CD4-positive, alpha-beta T cell (primary cell): ENCODE data around the gene KCND3. TPM values are rescaled to one million over a fixed set of nuclear protein-coding genes. Genes with fewer than 3 reads are reported as not detected.
A peak's percentile ranks its signal among the peaks of the same experiment; 100 is the strongest.

Source experiments
- ATAC-seq: fragments of 200-7000 bp; cut with Tn5 transposase; one replicate; pipeline ENCODE4 v1.10.0; 2022; ENCODE audit warnings: mild to moderate bottlenecking; ENCODE audit not compliant: poor library complexity
- CTCF ChIA-PET: fragments of 350-600 bp; sonication (Branson Sonifier 250); formaldehyde crosslinking; loops from one replicate; lab custom pipeline; 2021; ENCODE audit warnings: antibody characterized with exemption, inconsistent platforms; lab: Charles Lee
- POLR2A ChIA-PET: fragments of 350-600 bp; sonication (Branson Sonifier 250); formaldehyde crosslinking; loops from one replicate; lab custom pipeline; 2021; ENCODE audit warnings: antibody characterized with exemption, inconsistent platforms; lab: Charles Lee
- DNase-seq, 14 experiments: peaks; one replicate each; pipeline ENCODE4 v3.0.0-alpha.2; 2013 to 2020; ENCODE audit warnings: mixed read lengths in 2 of 14
- H3K27ac ChIP-seq, 2 donors: one replicate each; pipeline versions ENCODE4 v1.5.1 to v1.7.0; 2013; ENCODE audit warnings: low read length in 2 of 2, low read depth in 1 of 2, mild to moderate bottlenecking in 1 of 2
- H3K27me3 ChIP-seq, 2 experiments: 1 replicate in 1 of 2; 2 replicates in 1 of 2; pipeline versions ENCODE4 v1.6.1 to v1.7.0; 2013; ENCODE audit warnings: low read length in 2 of 2, control low read depth in 1 of 2, mild to moderate bottlenecking in 1 of 2, moderate library complexity in 1 of 2; ENCODE audit not compliant: insufficient read depth in 2 of 2, control insufficient read depth in 1 of 2
- H3K36me3 ChIP-seq: one replicate; pipeline ENCODE4 v1.6.1; 2013; ENCODE audit warnings: low read length, control low read depth; ENCODE audit not compliant: insufficient read depth
- H3K4me1 ChIP-seq: one replicate; pipeline ENCODE4 v1.6.1; 2013; ENCODE audit warnings: low read length, control low read depth; ENCODE audit not compliant: insufficient read depth
- H3K4me3 ChIP-seq: one replicate; pipeline ENCODE4 v1.5.1; 2013; ENCODE audit warnings: mild to moderate bottlenecking, low read length, moderate library complexity
- H3K9me3 ChIP-seq, 2 experiments: 1 replicate in 1 of 2; 2 replicates in 1 of 2; pipeline versions ENCODE4 v1.6.1 to v1.7.0; 2013; ENCODE audit warnings: low read length in 2 of 2, mild to moderate bottlenecking in 2 of 2, control low read depth in 1 of 2, moderate library complexity in 1 of 2; ENCODE audit not compliant: control insufficient read depth in 1 of 2, insufficient read depth in 1 of 2
- H3K27ac Mint-ChIP-seq: one replicate; pipeline ENCODE4 v1.8.0; 2020; ENCODE audit warnings: mixed read lengths
- H3K27me3 Mint-ChIP-seq: one replicate; pipeline ENCODE4 v1.8.0; 2021; ENCODE audit warnings: mixed read lengths
- H3K36me3 Mint-ChIP-seq: one replicate; pipeline ENCODE4 v1.8.0; 2021; ENCODE audit warnings: low read depth, mixed read lengths
- H3K4me1 Mint-ChIP-seq: one replicate; pipeline ENCODE4 v1.8.0; 2021; ENCODE audit warnings: low read depth, mixed read lengths
- H3K4me3 Mint-ChIP-seq: one replicate; pipeline ENCODE4 v1.8.0; 2020; ENCODE audit warnings: mild to moderate bottlenecking, mixed read lengths
- H3K9me3 Mint-ChIP-seq: one replicate; pipeline ENCODE4 v1.8.0; 2020; ENCODE audit warnings: mixed read lengths
- intact Hi-C, 2 experiments: fragments of 100-400 bp; cut with DNase I in 1 of 2; cut with micrococcal nuclease in 1 of 2; formaldehyde crosslinking; loops; one replicate each; pipeline versions ENCODE4 v1.15.1 to v1.9.0; 2023 to 2025; cut with DNase I, micrococcal nuclease
- total RNA-seq, 174 experiments: library from RNA in 2 of 174; stranded (reverse) in 2 of 174; gene quantifications; one replicate each; pipeline ENCODE4 v1.2.3 and lab custom pipeline; 2021 to 2026
- TF ChIP-seq, protein P1 (sequence below): fragments of 200-600 bp; IDR thresholded peaks from one replicate; pipeline ENCODE4 v1.8.0; 2022; ENCODE audit warnings: antibody characterized with exemption, mild to moderate bottlenecking

The KCND3 gene
- total RNA-seq, 2 experiments from 2014 or later = 0.05 TPM; not detected in 1

DNA sequence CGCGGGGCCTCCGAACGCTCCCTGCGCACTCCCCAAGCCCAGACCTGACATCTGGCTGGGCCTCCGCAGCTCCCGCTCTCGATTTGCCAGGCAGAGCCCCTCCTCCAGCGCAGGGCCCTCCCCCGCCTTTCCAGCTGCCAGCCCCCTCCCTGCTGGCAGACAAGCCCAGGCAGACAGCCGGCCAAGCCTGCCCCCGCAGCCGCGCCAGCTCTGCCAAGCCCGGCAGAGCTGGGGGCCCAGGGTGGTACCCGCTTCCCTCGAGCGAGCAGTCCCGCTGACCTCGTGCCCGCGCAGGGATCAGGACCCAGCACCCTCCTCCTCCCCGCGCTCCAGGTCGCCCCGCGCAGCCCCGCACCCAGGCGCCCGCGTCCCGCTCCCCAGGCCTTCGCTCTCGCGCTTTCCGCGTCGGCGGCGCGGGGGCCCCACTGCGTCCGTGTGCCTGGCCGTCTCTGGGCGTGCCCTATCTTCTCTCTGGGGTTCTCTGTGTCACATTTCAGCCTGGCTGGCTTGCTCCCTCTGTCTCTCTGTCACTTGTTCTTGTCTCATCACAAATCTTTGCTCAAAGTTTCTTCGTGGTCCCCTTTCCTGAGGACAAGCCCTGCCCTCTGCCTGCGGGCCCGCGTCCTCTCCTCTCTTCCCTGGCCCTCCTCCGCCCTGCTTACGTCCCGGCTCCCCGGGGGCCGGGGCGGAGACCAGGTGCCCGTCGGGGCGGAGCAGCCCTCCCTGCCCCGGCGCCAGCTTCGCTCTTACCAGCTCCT lies 250.9 kb downstream of the KCND3 start:
- DNase-seq (peak in 12 of 14 experiments; percentile 10 to 80 (median 34)), ATAC-seq (peak; percentile 46)
- peaks cover 33% of the 10 kb centered on the region for H3K4me1 ChIP-seq
- H3K4me3 Mint-ChIP-seq = peak overlapping the region; percentile 91
- no peaks in the 10 kb centered on the region for H3K36me3 Mint-ChIP-seq
- H3K4me3 ChIP-seq = peak overlapping the region; percentile 53
- ChIA-PET POLR2A (interaction anchor here (1.2 to 3.1 kb wide), 5 partner anchors 9 to 230 kb away, joined by 4 to 21 read pairs (median 6); partner anchors contain the start of gene DDX20), CTCF (interaction anchor here (1.2 to 3.8 kb wide), 4 partner anchors 16 to 231 kb away, joined by 3 to 20 read pairs (median 8); no protein-coding TSS in a partner anchor)
- H3K27ac Mint-ChIP-seq = no peak overlapping the region
- H3K36me3 ChIP-seq = no peaks in the 10 kb centered on the region
- intact Hi-C loops = loop anchor here in 1 of 2 experiments (2.0 kb wide), 1 partner anchor 16 kb away; no protein-coding TSS in a partner anchor
- H3K9me3 ChIP-seq = no peaks in the 10 kb centered on the region
- no peaks in the 10 kb centered on the region for H3K9me3 Mint-ChIP-seq
- H3K27me3 Mint-ChIP-seq = peaks cover 32% of the 10 kb centered on the region
- H3K4me1 Mint-ChIP-seq = peaks cover 21% of the 10 kb centered on the region
- peaks cover 34 to 36% of the 10 kb centered on the region in 2 experiments for H3K27me3 ChIP-seq
- H3K27ac ChIP-seq = no peak overlapping the region
- TF ChIP-seq, protein P1, sequence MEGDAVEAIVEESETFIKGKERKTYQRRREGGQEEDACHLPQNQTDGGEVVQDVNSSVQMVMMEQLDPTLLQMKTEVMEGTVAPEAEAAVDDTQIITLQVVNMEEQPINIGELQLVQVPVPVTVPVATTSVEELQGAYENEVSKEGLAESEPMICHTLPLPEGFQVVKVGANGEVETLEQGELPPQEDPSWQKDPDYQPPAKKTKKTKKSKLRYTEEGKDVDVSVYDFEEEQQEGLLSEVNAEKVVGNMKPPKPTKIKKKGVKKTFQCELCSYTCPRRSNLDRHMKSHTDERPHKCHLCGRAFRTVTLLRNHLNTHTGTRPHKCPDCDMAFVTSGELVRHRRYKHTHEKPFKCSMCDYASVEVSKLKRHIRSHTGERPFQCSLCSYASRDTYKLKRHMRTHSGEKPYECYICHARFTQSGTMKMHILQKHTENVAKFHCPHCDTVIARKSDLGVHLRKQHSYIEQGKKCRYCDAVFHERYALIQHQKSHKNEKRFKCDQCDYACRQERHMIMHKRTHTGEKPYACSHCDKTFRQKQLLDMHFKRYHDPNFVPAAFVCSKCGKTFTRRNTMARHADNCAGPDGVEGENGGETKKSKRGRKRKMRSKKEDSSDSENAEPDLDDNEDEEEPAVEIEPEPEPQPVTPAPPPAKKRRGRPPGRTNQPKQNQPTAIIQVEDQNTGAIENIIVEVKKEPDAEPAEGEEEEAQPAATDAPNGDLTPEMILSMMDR = no peak

DNA sequence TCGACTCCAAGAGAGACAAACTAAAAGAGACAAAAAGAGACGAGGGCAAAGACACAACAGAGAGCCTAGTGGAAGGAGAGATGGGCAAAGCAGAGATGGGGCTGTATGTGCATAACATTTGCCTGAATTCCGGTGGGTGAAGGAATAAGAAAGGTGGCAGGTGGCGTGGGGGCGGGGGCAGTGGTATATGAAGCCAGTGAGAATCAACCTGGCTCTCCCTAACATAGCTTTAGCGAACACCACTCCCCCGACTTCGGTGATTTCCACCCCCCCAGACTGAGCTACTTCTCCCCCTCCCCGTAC lies 251.4 kb downstream of the KCND3 start:
- peaks cover 21% of the 10 kb centered on the region for H3K4me1 Mint-ChIP-seq
- Histone ChIP-seq H3K27ac (no peak overlapping the region), H3K36me3 (no peaks in the 10 kb centered on the region), H3K4me3 (peak overlapping the region; percentile 53), H3K9me3 (no peaks in the 10 kb centered on the region), H3K4me1 (peaks cover 37% of the 10 kb centered on the region), H3K27me3 (peaks cover 34 to 36% of the 10 kb centered on the region in 2 experiments)
- peaks cover 32% of the 10 kb centered on the region for H3K27me3 Mint-ChIP-seq
- TF ChIP-seq, protein P1 = no peak
- ChIA-PET POLR2A (interaction anchor here (1.2 to 3.1 kb wide), 3 partner anchors 17 to 230 kb away, joined by 4 to 21 read pairs (median 6); partner anchors contain the start of gene DDX20), CTCF (interaction anchor here (1.7 to 3.8 kb wide), 3 partner anchors 17 to 30 kb away, joined by 5 to 20 read pairs (median 11); no protein-coding TSS in a partner anchor)
- H3K4me3 Mint-ChIP-seq = peak overlapping the region; percentile 77
- DNase-seq (no peak), ATAC-seq (no peak)
- no peaks in the 10 kb centered on the region for H3K9me3 Mint-ChIP-seq
- intact Hi-C loops = loop anchor here in 1 of 2 experiments (2.0 kb wide), 1 partner anchor 15 kb away; no protein-coding TSS in a partner anchor
- no peak overlapping the region for H3K27ac Mint-ChIP-seq
- no peaks in the 10 kb centered on the region for H3K36me3 Mint-ChIP-seq

DNA sequence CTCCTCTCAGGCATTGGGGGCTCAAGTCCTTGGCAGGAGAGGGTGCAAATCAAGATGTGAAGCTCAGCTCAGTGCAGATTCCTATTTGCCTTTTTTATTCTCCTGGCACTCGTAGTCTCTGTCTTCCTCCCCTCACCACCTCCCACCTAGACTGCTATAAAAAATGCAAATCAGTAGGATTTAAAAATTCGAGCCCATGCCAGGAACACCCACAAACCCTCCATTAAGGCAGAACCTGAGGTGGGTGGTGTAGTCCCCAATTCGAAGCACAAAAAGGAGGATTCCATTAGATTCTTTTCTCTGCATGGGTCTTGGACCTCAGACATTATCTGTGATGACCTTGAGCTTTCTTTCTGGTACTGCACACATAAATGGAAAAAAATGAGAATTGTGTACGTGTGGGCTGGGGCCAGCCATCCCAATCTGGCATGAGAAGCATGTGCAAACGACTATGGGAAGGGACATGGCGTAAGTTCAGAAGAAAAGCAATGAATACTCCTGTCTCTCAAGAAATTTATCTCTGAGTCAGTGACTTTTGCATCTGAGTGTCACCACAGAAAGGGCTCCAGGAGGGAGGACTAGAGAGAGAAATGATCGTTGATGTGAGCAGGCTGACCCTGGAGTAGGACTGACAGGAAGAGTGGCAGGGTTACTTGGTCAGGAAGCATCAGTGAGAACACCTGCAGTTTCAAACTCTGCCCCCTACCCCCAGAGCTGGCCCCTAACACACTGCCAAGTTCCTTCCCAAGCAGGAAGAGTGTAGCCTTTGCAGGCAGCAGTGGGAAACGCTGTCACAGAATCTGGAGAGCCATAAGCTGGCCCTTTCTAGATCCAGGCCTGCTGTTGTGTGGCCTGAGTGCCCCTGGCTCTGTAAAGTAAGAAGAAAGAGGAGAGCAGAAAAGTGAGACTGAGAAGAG lies 252.0 kb downstream of the KCND3 start:
- no peaks in the 10 kb centered on the region for H3K36me3 ChIP-seq
- ATAC-seq (no peak), DNase-seq (no peak)
- Mint-ChIP-seq H3K9me3 (no peaks in the 10 kb centered on the region), H3K27ac (no peak overlapping the region), H3K36me3 (no peaks in the 10 kb centered on the region), H3K4me1 (peaks cover 21% of the 10 kb centered on the region), H3K27me3 (peaks cover 32% of the 10 kb centered on the region), H3K4me3 (peak overlapping the region; percentile 77)
- CTCF ChIA-PET = interaction anchor here (1.2 to 3.8 kb wide), 4 partner anchors 17 to 229 kb away, joined by 3 to 20 read pairs (median 8); no protein-coding TSS in a partner anchor
- POLR2A ChIA-PET = interaction anchor here (1.1 to 3.1 kb wide), 3 partner anchors 17 to 23 kb away, joined by 3 to 21 read pairs (median 5); partner anchors contain the start of gene DDX20
- H3K27ac ChIP-seq = no peak overlapping the region
- H3K27me3 ChIP-seq = peaks cover 34 to 36% of the 10 kb centered on the region in 2 experiments
- no peaks in the 10 kb centered on the region for H3K9me3 ChIP-seq
- intact Hi-C loops = loop anchor here in 1 of 2 experiments (2.0 kb wide), 1 partner anchor 15 kb away; no protein-coding TSS in a partner anchor
- TF ChIP-seq, protein P1 = no peak
- H3K4me1 ChIP-seq = peaks cover 37% of the 10 kb centered on the region
- no peak overlapping the region for H3K4me3 ChIP-seq
